Mesothelial cell of epicardium (in vitro differentiated cells): ENCODE measurements around the gene MAN2B2. TPM values are rescaled to one million over a fixed set of nuclear protein-coding genes. Genes with fewer than 3 reads are reported as not detected.
"Not testable (repeated sequence)": the region's sequence is repeated elsewhere in the genome, so short reads cannot be mapped to it uniquely, and the experiment has no call there.

Experiments
- DNase-seq, 2 experiments: peaks; one replicate each; pipeline ENCODE4 v3.0.0; 2021; ENCODE audit warnings: low spot score in 2 of 2; ENCODE audit not compliant: unreplicated experiment in 2 of 2
- H3K27ac Mint-ChIP-seq: 2 replicates; pipeline ENCODE4 v1.8.0; 2021; ENCODE audit warnings: mixed read lengths
- H3K27me3 Mint-ChIP-seq: 2 replicates; pipeline ENCODE4 v1.8.0; 2021; ENCODE audit warnings: low read depth, mixed read lengths
- H3K36me3 Mint-ChIP-seq: 2 replicates; pipeline ENCODE4 v1.8.0; 2021; ENCODE audit warnings: mixed read lengths
- H3K4me1 Mint-ChIP-seq: 2 replicates; pipeline ENCODE4 v1.8.0; 2021; ENCODE audit warnings: mixed read lengths
- H3K4me3 Mint-ChIP-seq: 2 replicates; pipeline ENCODE4 v1.8.0; 2021; ENCODE audit warnings: mild to moderate bottlenecking, moderate library complexity, mixed read lengths
- H3K9me3 Mint-ChIP-seq: 2 replicates; pipeline ENCODE4 v1.8.0; 2021; ENCODE audit warnings: mixed read lengths
- total RNA-seq: library from RNA; stranded (reverse); gene quantifications from 3 replicates; pipeline ENCODE4 v1.2.1, GENCODE V29; 2021
- TF ChIP-seq, protein P1 (sequence below): fragments of 200-600 bp; sonication (generic); IDR thresholded peaks from one replicate; pipeline ENCODE4 v1.5.0; 2021; ENCODE audit warnings: antibody characterized with exemption; ENCODE audit not compliant: unreplicated experiment

The MAN2B2 gene
- total RNA-seq, 1 donor from 2014 or later, result 24.0 TPM

DNA sequence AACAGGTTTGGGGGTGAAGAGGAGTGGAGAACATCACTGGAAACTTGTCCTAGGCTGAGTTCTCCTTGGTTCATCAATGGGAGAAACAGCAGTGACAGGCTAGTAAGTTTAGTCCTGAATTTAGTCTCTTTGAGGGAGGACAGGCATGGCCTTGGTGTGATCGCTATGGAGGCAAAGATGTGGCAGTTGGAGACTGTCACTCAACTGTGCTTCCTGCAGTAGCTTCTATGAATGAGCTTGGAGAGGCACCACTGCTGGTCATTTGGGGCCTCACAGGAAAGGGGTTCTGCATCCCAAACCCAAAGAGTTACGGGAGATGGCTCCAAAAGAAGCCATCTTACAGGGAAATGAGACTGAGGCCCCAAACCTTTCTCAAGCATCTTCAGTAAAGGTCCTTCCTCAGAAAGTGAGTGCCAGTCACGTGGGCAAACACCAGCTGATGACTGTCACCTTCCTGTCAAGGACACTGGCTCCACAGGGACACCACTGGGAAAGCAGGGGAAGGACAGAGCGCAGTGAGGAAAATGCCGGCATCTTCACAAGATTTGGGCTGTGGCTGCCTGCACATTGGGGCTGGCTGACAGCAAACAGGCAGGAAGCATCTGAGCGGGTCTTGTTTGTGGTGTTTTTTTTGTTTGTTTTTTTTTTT is 72.7 kb downstream of the MAN2B2 start:
- Mint-ChIP-seq H3K27me3 (no peaks in the 10 kb centered on the region), H3K27ac (no peak overlapping the region), H3K4me1 (peaks cover 9% of the 10 kb centered on the region), H3K4me3 (no peak overlapping the region), H3K9me3 (no peaks in the 10 kb centered on the region), H3K36me3 (peaks cover 8% of the 10 kb centered on the region)
- TF ChIP-seq, protein P1, sequence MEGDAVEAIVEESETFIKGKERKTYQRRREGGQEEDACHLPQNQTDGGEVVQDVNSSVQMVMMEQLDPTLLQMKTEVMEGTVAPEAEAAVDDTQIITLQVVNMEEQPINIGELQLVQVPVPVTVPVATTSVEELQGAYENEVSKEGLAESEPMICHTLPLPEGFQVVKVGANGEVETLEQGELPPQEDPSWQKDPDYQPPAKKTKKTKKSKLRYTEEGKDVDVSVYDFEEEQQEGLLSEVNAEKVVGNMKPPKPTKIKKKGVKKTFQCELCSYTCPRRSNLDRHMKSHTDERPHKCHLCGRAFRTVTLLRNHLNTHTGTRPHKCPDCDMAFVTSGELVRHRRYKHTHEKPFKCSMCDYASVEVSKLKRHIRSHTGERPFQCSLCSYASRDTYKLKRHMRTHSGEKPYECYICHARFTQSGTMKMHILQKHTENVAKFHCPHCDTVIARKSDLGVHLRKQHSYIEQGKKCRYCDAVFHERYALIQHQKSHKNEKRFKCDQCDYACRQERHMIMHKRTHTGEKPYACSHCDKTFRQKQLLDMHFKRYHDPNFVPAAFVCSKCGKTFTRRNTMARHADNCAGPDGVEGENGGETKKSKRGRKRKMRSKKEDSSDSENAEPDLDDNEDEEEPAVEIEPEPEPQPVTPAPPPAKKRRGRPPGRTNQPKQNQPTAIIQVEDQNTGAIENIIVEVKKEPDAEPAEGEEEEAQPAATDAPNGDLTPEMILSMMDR, result no peak
- no peak for DNase-seq

DNA sequence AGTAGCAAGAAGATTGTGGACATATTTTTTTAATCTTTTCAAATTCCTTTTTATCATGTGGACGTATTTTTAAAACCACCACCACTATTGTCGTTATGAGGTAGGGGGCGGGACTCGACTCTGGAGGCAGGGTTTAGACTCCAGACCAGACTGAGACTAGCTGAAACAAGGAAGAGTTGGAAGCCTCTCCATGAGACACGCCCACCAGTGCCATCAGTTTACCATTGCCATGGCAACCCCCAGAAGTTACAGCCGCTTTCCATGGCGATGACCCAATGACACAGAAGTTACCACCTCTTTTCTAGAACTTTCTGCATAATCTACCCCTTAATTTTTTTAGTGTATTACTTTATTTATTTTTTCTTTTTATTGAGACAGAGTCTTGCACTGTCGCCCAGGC is 74.2 kb downstream of the MAN2B2 start:
- Mint-ChIP-seq H3K9me3 (peaks cover 2% of the 10 kb centered on the region), H3K36me3 (no peaks in the 10 kb centered on the region), H3K27me3 (no peaks in the 10 kb centered on the region), H3K4me3 (no peak overlapping the region), H3K27ac (no peak overlapping the region), H3K4me1 (no peaks in the 10 kb centered on the region)
- no peak for DNase-seq
- TF ChIP-seq, protein P1, result no peak

DNA sequence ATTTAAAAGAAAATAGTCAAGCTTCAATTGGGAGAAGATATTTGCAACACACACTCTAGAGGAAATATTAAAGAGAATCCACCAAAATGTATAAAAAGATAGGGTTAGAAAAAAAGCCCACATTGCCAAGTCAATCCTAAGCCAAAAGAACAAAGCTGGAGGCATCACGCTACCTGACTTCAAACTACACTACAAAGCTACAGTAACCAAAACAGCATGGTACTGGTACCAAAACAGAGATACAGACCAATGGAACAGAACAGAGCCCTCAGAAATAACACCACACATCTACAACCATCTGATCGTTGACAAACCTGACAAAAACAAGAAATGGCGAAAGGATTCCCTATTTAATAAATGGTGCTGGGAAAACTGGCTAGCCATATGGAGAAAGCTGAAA is 79.2 kb downstream of the MAN2B2 start:
- H3K4me3 Mint-ChIP-seq, DNase-seq, H3K36me3 Mint-ChIP-seq, H3K27ac Mint-ChIP-seq, H3K9me3 Mint-ChIP-seq, H3K27me3 Mint-ChIP-seq, H3K4me1 Mint-ChIP-seq: not testable (repeated sequence)

DNA sequence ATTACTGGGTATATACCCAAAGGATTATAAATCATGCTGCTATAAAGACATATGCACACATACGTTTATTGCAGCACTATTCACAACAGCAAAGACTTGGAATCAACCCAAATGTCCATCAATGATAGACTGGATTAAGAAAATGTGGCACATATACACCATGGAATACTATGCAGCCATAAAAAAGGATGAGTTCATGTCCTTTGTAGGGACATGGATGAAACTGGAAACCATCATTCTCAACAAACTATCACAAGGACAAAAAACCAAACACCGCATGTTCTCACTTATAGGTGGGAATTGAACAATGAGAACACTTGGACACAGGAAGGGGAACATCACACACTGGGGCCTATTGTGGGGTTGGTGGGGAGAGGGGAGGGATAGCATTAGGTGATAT is 80.3 kb downstream of the MAN2B2 start:
- not testable (repeated sequence) for H3K27me3 Mint-ChIP-seq, H3K4me1 Mint-ChIP-seq, H3K9me3 Mint-ChIP-seq

DNA sequence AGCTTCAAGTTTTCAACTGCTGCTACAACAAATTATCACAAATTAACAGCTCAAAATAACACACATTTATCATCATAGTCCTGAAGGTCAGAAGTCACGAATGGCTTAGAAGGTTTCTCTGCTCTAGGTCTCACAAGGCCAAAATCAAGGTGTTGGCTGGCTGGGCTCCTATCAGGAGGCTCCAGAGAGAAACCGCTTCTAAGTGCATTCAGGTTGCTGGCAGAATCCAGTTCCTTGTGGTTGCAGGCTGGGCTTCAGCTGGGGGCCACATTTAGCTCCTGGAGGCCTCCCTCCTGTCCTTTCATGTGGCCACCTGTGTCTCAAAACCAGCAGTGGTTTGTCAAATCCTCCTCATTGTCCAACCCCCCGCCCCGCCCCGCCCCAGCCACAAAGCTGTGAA is 80.9 kb downstream of the MAN2B2 start:
- H3K9me3 Mint-ChIP-seq, result peaks cover 4% of the 10 kb centered on the region
- no peak for DNase-seq
- no peak overlapping the region for H3K27ac Mint-ChIP-seq
- H3K36me3 Mint-ChIP-seq, result no peaks in the 10 kb centered on the region
- TF ChIP-seq, protein P1, result no peak
- H3K4me1 Mint-ChIP-seq, result no peaks in the 10 kb centered on the region
- H3K4me3 Mint-ChIP-seq, result no peak overlapping the region
- peaks cover 8% of the 10 kb centered on the region for H3K27me3 Mint-ChIP-seq

More for the DNA sequence above, 80.3 kb downstream of the MAN2B2 start:
- H3K36me3 Mint-ChIP-seq, H3K27ac Mint-ChIP-seq, H3K4me3 Mint-ChIP-seq, DNase-seq: not testable (repeated sequence)

DNA sequence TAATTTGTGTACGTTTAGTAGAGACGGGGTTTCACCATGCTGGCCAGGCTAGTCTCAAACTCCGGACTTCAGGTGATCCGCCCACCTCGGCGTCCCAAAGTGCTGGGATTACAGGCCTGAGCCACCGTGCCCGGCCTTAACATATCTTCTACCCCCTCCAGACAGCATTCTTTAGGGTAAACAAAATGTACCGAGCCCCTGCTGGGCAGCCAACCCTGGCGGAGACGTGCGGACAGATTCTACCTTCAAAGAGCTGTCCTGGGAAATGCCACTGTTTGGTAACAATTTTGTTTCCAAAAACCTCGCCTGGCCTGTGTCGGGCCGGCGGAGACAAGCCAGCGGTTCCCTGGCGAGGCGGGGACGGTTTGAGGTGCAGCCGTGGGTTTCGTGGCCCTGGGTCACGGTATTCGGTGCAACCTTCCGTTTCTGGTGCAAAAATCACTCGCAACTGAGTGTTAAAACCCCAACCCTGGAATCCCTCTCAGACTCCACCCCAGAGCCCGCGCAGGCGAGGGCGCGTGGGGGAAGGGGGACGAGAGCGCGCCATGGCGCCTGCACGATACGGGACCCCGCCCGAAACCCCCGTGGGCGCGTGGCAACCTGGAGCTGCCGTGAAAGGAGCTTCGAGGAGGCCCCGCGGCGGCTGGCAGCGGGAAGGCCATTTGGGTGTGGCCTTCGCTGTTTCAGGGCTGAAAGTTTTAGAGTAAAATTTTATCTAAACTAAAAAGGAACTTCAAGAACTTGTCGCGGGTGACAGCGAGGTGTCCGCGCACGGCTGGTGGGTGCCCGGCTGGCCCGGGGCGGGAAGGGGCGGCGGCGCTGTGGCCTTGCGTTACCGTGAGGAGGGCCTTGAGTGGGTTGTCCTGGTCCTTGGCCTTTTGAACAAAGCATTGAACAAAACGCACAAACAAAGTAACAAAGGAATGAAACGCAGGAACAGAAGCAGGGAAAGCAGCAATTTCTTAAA is 82.5 kb downstream of the MAN2B2 start:
- no peak overlapping the region for H3K4me3 Mint-ChIP-seq
- H3K27ac Mint-ChIP-seq, result no peak overlapping the region
- no peaks in the 10 kb centered on the region for H3K36me3 Mint-ChIP-seq
- no peaks in the 10 kb centered on the region for H3K4me1 Mint-ChIP-seq
- H3K27me3 Mint-ChIP-seq, result peaks cover 16% of the 10 kb centered on the region
- peaks cover 4% of the 10 kb centered on the region for H3K9me3 Mint-ChIP-seq
- TF ChIP-seq, protein P1, result no peak
- no peak for DNase-seq
